ENCODE data around the gene CWC27.

CWC27 gene

DNA sequence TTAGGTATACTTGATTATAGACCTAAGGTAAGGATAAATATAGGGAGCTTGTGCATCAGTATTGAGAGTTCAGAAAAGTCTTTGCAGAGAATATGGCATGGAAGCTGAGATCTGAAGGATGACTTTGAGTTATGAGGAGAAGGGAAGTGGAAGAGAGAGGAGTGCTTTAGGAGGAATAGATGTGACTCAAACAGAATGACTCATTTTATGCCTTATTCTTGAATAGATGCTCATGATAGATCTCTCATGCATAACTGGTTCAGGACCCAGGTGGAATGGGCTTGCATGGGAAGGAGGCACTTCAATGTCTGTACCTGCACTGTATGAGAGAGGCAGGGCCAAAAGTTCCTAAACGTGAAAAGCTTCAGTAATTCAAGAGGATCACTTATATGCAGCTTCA is 103.3 kb downstream of the CWC27 start:
- H3K36me3 ChIP-seq (ENCODE audit: control insufficient read depth in 4 of 4, insufficient read depth in 4 of 4, low read length in 3 of 4) = peaks cover 0 to 2% (median 0%) of the 10 kb centered on the region in 4 experiments
- H3K9me3 ChIP-seq (ENCODE audit: control extremely low read depth in 1 of 5, control insufficient read depth in 4 of 5, insufficient read depth in 2 of 5, low read depth in 1 of 5, low read length in 4 of 5) = peaks cover 0 to 1% (median 0%) of the 10 kb centered on the region in 5 experiments
- POLR2A ChIA-PET = no interaction called here
- H3K4me1 ChIP-seq (ENCODE audit: control extremely low read depth in 1 of 4, control insufficient read depth in 4 of 4, insufficient read depth in 4 of 4, low read length in 3 of 4) = no peaks in the 10 kb centered on the region
- no peak overlapping the region for H3K4me3 ChIP-seq (ENCODE audit: control insufficient read depth in 1 of 7, extremely low read depth in 1 of 7, insufficient read depth in 4 of 7, low read depth in 2 of 7, low read length in 6 of 7)
- CTCF ChIA-PET = no interaction called here
- no peaks in the 10 kb centered on the region for H3K27me3 ChIP-seq (replicated peaks in 2 of 5; ENCODE audit: control insufficient read depth in 4 of 5, insufficient read depth in 5 of 5, low read length in 4 of 5)
- 100% methylated on average over 1 of the region's 1 CpG for WGBS (ENCODE audit: insufficient coverage)
- no peak overlapping the region for H3K27ac ChIP-seq (ENCODE audit: insufficient read depth in 1 of 2, low read depth in 1 of 2, low read length in 2 of 2, poor library complexity in 1 of 2, severe bottlenecking in 2 of 2)
- no peak for DNase-seq

- Histone ChIP-seq H3K27ac (ENCODE audit: insufficient read depth in 1 of 2, low read depth in 1 of 2, low read length in 2 of 2, poor library complexity in 1 of 2, severe bottlenecking in 2 of 2) (no peak overlapping the region), H3K4me1 (ENCODE audit: control extremely low read depth in 1 of 4, control insufficient read depth in 4 of 4, insufficient read depth in 4 of 4, low read length in 3 of 4) (no peaks in the 10 kb centered on the region), H3K27me3 (replicated peaks in 2 of 5; ENCODE audit: control insufficient read depth in 4 of 5, insufficient read depth in 5 of 5, low read length in 4 of 5) (no peaks in the 10 kb centered on the region), H3K36me3 (ENCODE audit: control insufficient read depth in 4 of 4, insufficient read depth in 4 of 4, low read length in 3 of 4) (no peaks in the 10 kb centered on the region), H3K9me3 (ENCODE audit: control extremely low read depth in 1 of 5, control insufficient read depth in 4 of 5, insufficient read depth in 2 of 5, low read depth in 1 of 5, low read length in 4 of 5) (peaks cover 0 to 1% (median 0%) of the 10 kb centered on the region in 5 experiments), H3K4me3 (ENCODE audit: control insufficient read depth in 1 of 7, extremely low read depth in 1 of 7, insufficient read depth in 4 of 7, low read depth in 2 of 7, low read length in 6 of 7) (no peak overlapping the region)
- DNase-seq = no peak
- ChIA-PET POLR2A (no interaction called here), CTCF (interaction anchor here (1.0 kb wide), 1 partner anchor 32 kb away, joined by 3 read pairs; no protein-coding TSS in a partner anchor)
Observed at GRCh38 chr5:64873441-64873840, 104.7 kb downstream of the CWC27 start.

DNA sequence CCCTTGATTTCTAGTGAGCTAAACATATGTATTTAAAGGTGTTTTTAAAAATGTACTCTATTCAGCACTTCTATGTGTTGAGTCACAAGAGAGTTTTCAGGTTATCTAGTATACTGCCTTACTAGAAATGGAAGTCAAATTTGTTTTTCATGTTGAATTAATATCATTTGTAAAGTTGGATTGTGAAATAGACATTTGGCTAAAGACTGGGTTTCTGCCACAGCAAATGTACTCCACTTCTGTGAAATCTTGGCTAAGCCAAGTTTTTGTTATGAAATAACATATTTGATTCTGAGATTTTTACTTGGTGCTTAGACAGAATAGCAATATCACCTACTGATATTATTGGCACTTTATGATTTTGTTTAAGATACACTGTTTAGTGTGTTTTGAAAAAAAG is 106.0 kb downstream of the CWC27 start:
- POLR2A ChIA-PET = no interaction called here
- no peak overlapping the region for H3K27ac ChIP-seq (ENCODE audit: insufficient read depth in 1 of 2, low read depth in 1 of 2, low read length in 2 of 2, poor library complexity in 1 of 2, severe bottlenecking in 2 of 2)
- CTCF ChIA-PET = no interaction called here
- H3K4me1 ChIP-seq (ENCODE audit: control extremely low read depth in 1 of 4, control insufficient read depth in 4 of 4, insufficient read depth in 4 of 4, low read length in 3 of 4) = no peaks in the 10 kb centered on the region
- DNase-seq = no peak
- H3K27me3 ChIP-seq (replicated peaks in 2 of 5; ENCODE audit: control insufficient read depth in 4 of 5, insufficient read depth in 5 of 5, low read length in 4 of 5) = no peaks in the 10 kb centered on the region
- no peak overlapping the region for H3K4me3 ChIP-seq (ENCODE audit: control insufficient read depth in 1 of 7, extremely low read depth in 1 of 7, insufficient read depth in 4 of 7, low read depth in 2 of 7, low read length in 6 of 7)
- H3K9me3 ChIP-seq (ENCODE audit: control extremely low read depth in 1 of 5, control insufficient read depth in 4 of 5, insufficient read depth in 2 of 5, low read depth in 1 of 5, low read length in 4 of 5) = peaks cover 0 to 1% (median 0%) of the 10 kb centered on the region in 5 experiments
- H3K36me3 ChIP-seq (ENCODE audit: control insufficient read depth in 4 of 4, insufficient read depth in 4 of 4, low read length in 3 of 4) = no peaks in the 10 kb centered on the region

DNA sequence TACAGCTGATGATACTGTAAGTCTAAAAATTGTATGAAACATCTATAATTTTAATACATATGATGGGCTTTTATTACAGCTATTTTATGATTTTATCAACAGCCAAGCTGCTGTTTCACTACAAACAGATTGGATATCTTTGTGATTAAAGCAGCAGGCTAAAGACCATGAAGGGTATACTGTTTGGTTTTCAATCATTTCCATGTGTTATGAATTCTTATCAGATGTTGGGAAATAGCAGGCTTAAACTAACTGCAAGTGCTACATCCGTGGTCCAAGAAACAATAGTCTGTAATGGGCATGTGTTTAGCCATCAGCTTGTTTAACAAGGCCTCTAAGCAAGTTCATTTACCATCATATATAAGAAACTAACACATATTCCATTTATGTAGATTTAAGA is 107.5 kb downstream of the CWC27 start:
- peaks cover 0 to 1% (median 0%) of the 10 kb centered on the region in 5 experiments for H3K9me3 ChIP-seq (ENCODE audit: control extremely low read depth in 1 of 5, control insufficient read depth in 4 of 5, insufficient read depth in 2 of 5, low read depth in 1 of 5, low read length in 4 of 5)
- POLR2A ChIA-PET = no interaction called here
- WGBS (ENCODE audit: insufficient coverage) = 100% methylated on average over 1 of the region's 1 CpG
- no peaks in the 10 kb centered on the region for H3K4me1 ChIP-seq (ENCODE audit: control extremely low read depth in 1 of 4, control insufficient read depth in 4 of 4, insufficient read depth in 4 of 4, low read length in 3 of 4)
- H3K4me3 ChIP-seq (ENCODE audit: control insufficient read depth in 1 of 7, extremely low read depth in 1 of 7, insufficient read depth in 4 of 7, low read depth in 2 of 7, low read length in 6 of 7) = no peak overlapping the region
- CTCF ChIA-PET = no interaction called here
- no peak for DNase-seq
- no peaks in the 10 kb centered on the region for H3K27me3 ChIP-seq (replicated peaks in 2 of 5; ENCODE audit: control insufficient read depth in 4 of 5, insufficient read depth in 5 of 5, low read length in 4 of 5)
- no peaks in the 10 kb centered on the region for H3K36me3 ChIP-seq (ENCODE audit: control insufficient read depth in 4 of 4, insufficient read depth in 4 of 4, low read length in 3 of 4)
- no peak overlapping the region for H3K27ac ChIP-seq (ENCODE audit: insufficient read depth in 1 of 2, low read depth in 1 of 2, low read length in 2 of 2, poor library complexity in 1 of 2, severe bottlenecking in 2 of 2)

- Histone ChIP-seq H3K9me3 (ENCODE audit: control extremely low read depth in 1 of 5, control insufficient read depth in 4 of 5, insufficient read depth in 2 of 5, low read depth in 1 of 5, low read length in 4 of 5) (peaks cover 0 to 1% (median 0%) of the 10 kb centered on the region in 5 experiments), H3K27ac (ENCODE audit: insufficient read depth in 1 of 2, low read depth in 1 of 2, low read length in 2 of 2, poor library complexity in 1 of 2, severe bottlenecking in 2 of 2) (no peak overlapping the region), H3K4me1 (ENCODE audit: control extremely low read depth in 1 of 4, control insufficient read depth in 4 of 4, insufficient read depth in 4 of 4, low read length in 3 of 4) (no peaks in the 10 kb centered on the region), H3K27me3 (replicated peaks in 2 of 5; ENCODE audit: control insufficient read depth in 4 of 5, insufficient read depth in 5 of 5, low read length in 4 of 5) (no peaks in the 10 kb centered on the region), H3K36me3 (ENCODE audit: control insufficient read depth in 4 of 4, insufficient read depth in 4 of 4, low read length in 3 of 4) (no peaks in the 10 kb centered on the region), H3K4me3 (ENCODE audit: control insufficient read depth in 1 of 7, extremely low read depth in 1 of 7, insufficient read depth in 4 of 7, low read depth in 2 of 7, low read length in 6 of 7) (no peak overlapping the region)
- WGBS (ENCODE audit: insufficient coverage) = no CpG with 5 or more reads among the region's 1 CpG
- DNase-seq = no peak
- ChIA-PET CTCF (no interaction called here), POLR2A (no interaction called here)
Observed at GRCh38 chr5:64880821-64881220, 112.1 kb downstream of the CWC27 start.

- 100% methylated on average over 1 of the region's 1 CpG for WGBS (ENCODE audit: insufficient coverage)
Observed at GRCh38 chr5:64883912-64884311, 115.2 kb downstream of the CWC27 start.

GRCh38 chr5:64884541-64884940 is 115.8 kb downstream of the CWC27 start:
- Histone ChIP-seq H3K27me3 (replicated peaks in 2 of 5; ENCODE audit: control insufficient read depth in 4 of 5, insufficient read depth in 5 of 5, low read length in 4 of 5) (no peaks in the 10 kb centered on the region), H3K4me3 (ENCODE audit: control insufficient read depth in 1 of 7, extremely low read depth in 1 of 7, insufficient read depth in 4 of 7, low read depth in 2 of 7, low read length in 6 of 7) (no peak overlapping the region), H3K36me3 (ENCODE audit: control insufficient read depth in 4 of 4, insufficient read depth in 4 of 4, low read length in 3 of 4) (peaks cover 0 to 2% (median 0%) of the 10 kb centered on the region in 4 experiments), H3K9me3 (ENCODE audit: control extremely low read depth in 1 of 5, control insufficient read depth in 4 of 5, insufficient read depth in 2 of 5, low read depth in 1 of 5, low read length in 4 of 5) (no peaks in the 10 kb centered on the region), H3K4me1 (ENCODE audit: control extremely low read depth in 1 of 4, control insufficient read depth in 4 of 4, insufficient read depth in 4 of 4, low read length in 3 of 4) (no peaks in the 10 kb centered on the region), H3K27ac (ENCODE audit: insufficient read depth in 1 of 2, low read depth in 1 of 2, low read length in 2 of 2, poor library complexity in 1 of 2, severe bottlenecking in 2 of 2) (no peak overlapping the region)
- POLR2A ChIA-PET = interaction anchor here (0.6 kb wide), 1 partner anchor 170 kb away, joined by 3 read pairs; no protein-coding TSS in a partner anchor
- WGBS (ENCODE audit: insufficient coverage) = no CpG with 5 or more reads among the region's 1 CpG
- DNase-seq = no peak
- CTCF ChIA-PET = no interaction called here

More at GRCh38 chr5:64883912-64884311, 115.2 kb downstream of the CWC27 start:
- Histone ChIP-seq H3K4me3 (ENCODE audit: control insufficient read depth in 1 of 7, extremely low read depth in 1 of 7, insufficient read depth in 4 of 7, low read depth in 2 of 7, low read length in 6 of 7) (no peak overlapping the region), H3K27me3 (replicated peaks in 2 of 5; ENCODE audit: control insufficient read depth in 4 of 5, insufficient read depth in 5 of 5, low read length in 4 of 5) (no peaks in the 10 kb centered on the region), H3K4me1 (ENCODE audit: control extremely low read depth in 1 of 4, control insufficient read depth in 4 of 4, insufficient read depth in 4 of 4, low read length in 3 of 4) (no peaks in the 10 kb centered on the region), H3K36me3 (ENCODE audit: control insufficient read depth in 4 of 4, insufficient read depth in 4 of 4, low read length in 3 of 4) (peaks cover 0 to 2% (median 0%) of the 10 kb centered on the region in 4 experiments), H3K9me3 (ENCODE audit: control extremely low read depth in 1 of 5, control insufficient read depth in 4 of 5, insufficient read depth in 2 of 5, low read depth in 1 of 5, low read length in 4 of 5) (no peaks in the 10 kb centered on the region), H3K27ac (ENCODE audit: insufficient read depth in 1 of 2, low read depth in 1 of 2, low read length in 2 of 2, poor library complexity in 1 of 2, severe bottlenecking in 2 of 2) (no peak overlapping the region)
- DNase-seq = no peak
- ChIA-PET CTCF (no interaction called here), POLR2A (interaction anchor here (0.6 kb wide), 1 partner anchor 171 kb away, joined by 3 read pairs; no protein-coding TSS in a partner anchor)
